Measurements from ENCODE around the gene SPATA13. TPM values are rescaled to one million over a fixed set of nuclear protein-coding genes. Genes with fewer than 3 reads are reported as not detected.

Gene SPATA13
- total and polyA plus RNA-seq, 10 of the 15 experiments (the other 5 are each of a cell fraction or from before 2014, with no cell fraction given): 2.4 to 11.1 (median 10.2) TPM

GRCh38 chr13:24192057-24192810, 31.7 kb downstream of the SPATA13 start (continued):
- TF ChIP-seq EZH2 (IDR thresholded peaks at IDR 0.05; ENCODE audit: borderline replicate concordance, control insufficient read depth, low read depth, low read length) (no peak), ZBTB40 (IDR thresholded peaks at IDR 0.05; ENCODE audit: borderline replicate concordance) (no peak), ZBED1 (IDR thresholded peaks at IDR 0.05; ENCODE audit: borderline replicate concordance) (no peak), CBX5 (IDR thresholded peaks at IDR 0.05; ENCODE audit: low read depth) (no peak), HDAC6 (IDR thresholded peaks at IDR 0.05; ENCODE audit: unreplicated experiment) (no peak), NRF1 (conservative IDR thresholded peaks at IDR 0.05; ENCODE audit: low read depth, low read length) (no peak), NFYA (IDR thresholded peaks at IDR 0.05; ENCODE audit: borderline replicate concordance, low read depth, low read length) (no peak), JUND (IDR thresholded peaks at IDR 0.05; ENCODE audit: low read depth, low read length) (no peak)

DNA sequence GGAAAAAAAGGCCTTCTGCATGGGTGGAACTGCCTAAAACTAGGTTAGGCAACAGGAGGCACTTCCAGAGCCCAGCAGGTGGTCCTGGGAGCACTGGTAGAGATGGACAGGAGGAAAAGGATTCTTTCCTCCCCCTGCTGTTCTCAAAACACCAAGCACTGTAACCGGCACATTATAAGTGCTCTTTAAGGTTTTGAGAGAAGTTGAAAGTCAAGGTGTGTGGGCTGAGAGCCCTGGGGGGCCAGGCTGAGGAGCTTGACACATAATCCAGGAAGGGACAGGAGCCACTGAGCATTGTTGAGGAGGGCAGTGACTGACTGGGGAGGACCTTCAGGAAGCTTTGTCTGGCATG, 32.3 kb downstream of the SPATA13 start:
- no peaks in the 10 kb centered on the region for H3K79me2 ChIP-seq (ENCODE audit: control insufficient read depth, insufficient read depth, low read length)
- no peak overlapping the region for H3K4me2 ChIP-seq (ENCODE audit: control insufficient read depth, insufficient read depth)
- DNase-seq (ENCODE audit: low read depth, low spot score): no peak
- no peak overlapping the region for H3K4me3 ChIP-seq
- in situ Hi-C loops (cut with MboI): no loop called here
- FAIRE-seq: no peak
- no TSS peak for BruUV-seq (replicated peaks)
- no peak overlapping the region for H3K9ac ChIP-seq (ENCODE audit: control insufficient read depth, insufficient read depth, low read length)
- ChIA-PET POLR2A (no interaction called here), SMC1A (ENCODE audit: uncharacterized antibody, unreplicated experiment) (interaction anchor here (0.9 kb wide), 2 partner anchors 35 to 160 kb away, joined by 3 to 5 read pairs; no protein-coding TSS in a partner anchor), RAD21 (ENCODE audit: unreplicated experiment) (interaction anchor here (1.3 kb wide), 1 partner anchor 22 kb away, joined by 3 read pairs; no protein-coding TSS in a partner anchor), CTCF (no interaction called here)
- TF ChIP-seq WRNIP1 (IDR thresholded peaks at IDR 0.05; ENCODE audit: borderline replicate concordance, low read depth, low read length): no peak
- TF ChIP-seq, protein P1, sequence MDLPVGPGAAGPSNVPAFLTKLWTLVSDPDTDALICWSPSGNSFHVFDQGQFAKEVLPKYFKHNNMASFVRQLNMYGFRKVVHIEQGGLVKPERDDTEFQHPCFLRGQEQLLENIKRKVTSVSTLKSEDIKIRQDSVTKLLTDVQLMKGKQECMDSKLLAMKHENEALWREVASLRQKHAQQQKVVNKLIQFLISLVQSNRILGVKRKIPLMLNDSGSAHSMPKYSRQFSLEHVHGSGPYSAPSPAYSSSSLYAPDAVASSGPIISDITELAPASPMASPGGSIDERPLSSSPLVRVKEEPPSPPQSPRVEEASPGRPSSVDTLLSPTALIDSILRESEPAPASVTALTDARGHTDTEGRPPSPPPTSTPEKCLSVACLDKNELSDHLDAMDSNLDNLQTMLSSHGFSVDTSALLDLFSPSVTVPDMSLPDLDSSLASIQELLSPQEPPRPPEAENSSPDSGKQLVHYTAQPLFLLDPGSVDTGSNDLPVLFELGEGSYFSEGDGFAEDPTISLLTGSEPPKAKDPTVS (IDR thresholded peaks at IDR 0.05; ENCODE audit: low read depth, low read length): no peak
- no peak for TF ChIP-seq NR2C2 (IDR thresholded peaks at IDR 0.05; ENCODE audit: borderline replicate concordance, control insufficient read depth, insufficient read length, low read depth)
- no peak for TF ChIP-seq MYB (IDR thresholded peaks at IDR 0.05; ENCODE audit: borderline replicate concordance, low read depth, low read length)
- H3K27ac ChIP-seq (ENCODE audit: control insufficient read depth, insufficient read depth): no peak overlapping the region
- no peaks in the 10 kb centered on the region for H3K36me3 ChIP-seq (ENCODE audit: control insufficient read depth in 2 of 2, insufficient read depth in 2 of 2, low read length in 1 of 2)
- no peak for ATAC-seq
- no peaks in the 10 kb centered on the region for H4K20me1 ChIP-seq (ENCODE audit: control insufficient read depth, insufficient read depth)
- 74% methylated on average over 1 of the region's 1 CpG for WGBS (ENCODE audit: insufficient coverage, insufficient replicate concordance, low lambda C conversion rate, missing lambda C conversion rate)
- H2AFZ ChIP-seq (ENCODE audit: control insufficient read depth, low read depth, low read length): no peak overlapping the region
- H3K9me3 ChIP-seq (replicated peaks; ENCODE audit: control insufficient read depth, insufficient read depth, low read length): no peaks in the 10 kb centered on the region
- intact Hi-C loops (cut with micrococcal nuclease; ENCODE audit: unreplicated experiment): no loop called here
- H3K4me1 ChIP-seq (ENCODE audit: control insufficient read depth, insufficient read depth, low read length): no peaks in the 10 kb centered on the region
- H3K27me3 ChIP-seq (replicated peaks in 1 of 2; ENCODE audit: control insufficient read depth in 2 of 2, insufficient read depth in 2 of 2, low read length in 1 of 2): no peaks in the 10 kb centered on the region

Data from GM12878 (cell line).